H1 (cell line): ENCODE measurements around the gene GFOD1. TPM values are rescaled to one million over a fixed set of nuclear protein-coding genes. Genes with fewer than 3 reads are reported as not detected.

Source experiments
- CTCF ChIA-PET: fragments of 300-600 bp; sonication (Branson Sonifier 250); formaldehyde crosslinking; loops from one replicate; lab custom pipeline; 2021; ENCODE audit not compliant: partially characterized antibody; lab: Charles Lee
- POLR2A ChIA-PET: fragments of 300-600 bp; sonication (Branson Sonifier 250); formaldehyde crosslinking; loops from one replicate; lab custom pipeline; 2021; ENCODE audit warnings: inconsistent platforms; ENCODE audit not compliant: partially characterized antibody; lab: Charles Lee
- DNase-seq, 2 experiments: peaks; one replicate each; pipeline versions ENCODE4 v3.0.0 to v3.0.0-alpha.2; 2010 to 2022; ENCODE audit warnings: low spot score in 2 of 2, low read depth in 1 of 2, mixed read lengths in 1 of 2
- FAIRE-seq: peaks from 2 replicates; lab custom pipeline; 2011; peaks lifted over from hg19 to GRCh38; lab: Jason Lieb, UNC
- H2AFZ ChIP-seq: 2 replicates; pipeline ENCODE4 v1.8.1; 2012; ENCODE audit warnings: low read length, inconsistent platforms
- H2AK5ac ChIP-seq: 2 replicates; pipeline ENCODE4 v1.6.1; 2013; ENCODE audit warnings: low read depth, low read length
- H2BK120ac ChIP-seq: replicated peaks from 2 replicates; pipeline ENCODE3; 2013; ENCODE audit warnings: low read depth, low read length, inconsistent platforms
- H2BK12ac ChIP-seq: 2 replicates; pipeline ENCODE4 v1.6.1; 2013; ENCODE audit warnings: low read depth, low read length
- H2BK15ac ChIP-seq: 2 replicates; pipeline ENCODE4 v1.6.1; 2013; ENCODE audit warnings: low read length
- H2BK20ac ChIP-seq: 2 replicates; pipeline ENCODE4 v1.6.1; 2013; ENCODE audit warnings: low read length
- H2BK5ac ChIP-seq: 2 replicates; pipeline ENCODE4 v1.6.1; 2013; ENCODE audit warnings: low read depth, low read length
- H3K14ac ChIP-seq: 2 replicates; pipeline ENCODE4 v1.6.1; 2013; ENCODE audit warnings: inconsistent platforms; ENCODE audit not compliant: insufficient read length
- H3K18ac ChIP-seq: 2 replicates; pipeline ENCODE4 v1.6.1; 2013; ENCODE audit warnings: low read length; ENCODE audit errors: extremely low read depth
- H3K23ac ChIP-seq: 2 replicates; pipeline ENCODE4 v1.6.1; 2013; ENCODE audit warnings: inconsistent platforms; ENCODE audit not compliant: insufficient read length
- H3K23me2 ChIP-seq: 2 replicates; pipeline ENCODE4 v1.6.1; 2013; ENCODE audit warnings: low read depth, low read length
- H3K27ac ChIP-seq: 2 replicates; pipeline ENCODE4 v1.6.1; 2011; ENCODE audit warnings: low read depth, low read length, inconsistent platforms
- H3K27me3 ChIP-seq, 4 experiments: replicated peaks in 1 of 4; 1 replicate in 1 of 4; 2 replicates in 3 of 4; pipeline versions ENCODE4 v1.6.1 to v1.8.1; 2011 to 2013; ENCODE audit warnings: low read length in 3 of 4, mild to moderate bottlenecking in 3 of 4, inconsistent platforms in 2 of 4, mixed read lengths in 2 of 4, moderate library complexity in 1 of 4; ENCODE audit not compliant: control insufficient read depth in 3 of 4, insufficient read depth in 3 of 4; ENCODE audit errors: extremely low read depth in 1 of 4
- H3K36me3 ChIP-seq, 4 experiments: 2 replicates each; pipeline versions ENCODE4 v1.6.1 to v1.8.1; 2011 to 2013; ENCODE audit warnings: mild to moderate bottlenecking in 4 of 4, low read length in 3 of 4, moderate library complexity in 2 of 4, control low read depth in 1 of 4, inconsistent platforms in 1 of 4; ENCODE audit not compliant: insufficient read depth in 4 of 4, control insufficient read depth in 2 of 4
- H3K4ac ChIP-seq: replicated peaks from 2 replicates; pipeline ENCODE3; 2013; ENCODE audit warnings: low read length, low read depth, mixed read lengths, inconsistent platforms; ENCODE audit not compliant: insufficient read length
- H3K4me1 ChIP-seq, 4 experiments: replicated peaks in 1 of 4; 1 replicate in 1 of 4; 2 replicates in 3 of 4; pipeline versions ENCODE4 v1.6.1 to v1.8.1; 2011 to 2013; ENCODE audit warnings: low read length in 3 of 4, inconsistent platforms in 2 of 4, mixed read lengths in 1 of 4; ENCODE audit not compliant: insufficient read depth in 4 of 4, control insufficient read depth in 3 of 4
- H3K4me2 ChIP-seq, 2 experiments: 2 replicates each; pipeline versions ENCODE4 v1.6.1 to v1.8.1; 2011 to 2013; ENCODE audit warnings: low read depth in 2 of 2, low read length in 2 of 2, control low read depth in 1 of 2, inconsistent platforms in 1 of 2, mild to moderate bottlenecking in 1 of 2; ENCODE audit not compliant: insufficient read depth in 1 of 2
- H3K4me3 ChIP-seq, 4 experiments: fragments of 200-600, 300-600 bp in 1 of 4; sonication (generic), shearing (Covaris generic), sonication (Bioruptor Twin) in 1 of 4; 2 replicates each; pipeline versions ENCODE4 v1.5.1 to v1.8.1; 2011 to 2016; ENCODE audit warnings: low read length in 4 of 4, low read depth in 3 of 4, control low read depth in 2 of 4, inconsistent platforms in 2 of 4, mild to moderate bottlenecking in 2 of 4, mixed read lengths in 1 of 4, moderate library complexity in 1 of 4; ENCODE audit not compliant: insufficient read depth in 2 of 4; ENCODE audit errors: extremely low read depth in 1 of 4
- H3K56ac ChIP-seq: replicated peaks from 2 replicates; pipeline ENCODE3; 2013; ENCODE audit warnings: low read depth, mild to moderate bottlenecking, mixed read lengths, low read length, inconsistent platforms; ENCODE audit not compliant: insufficient read length
- H3K79me1 ChIP-seq: 2 replicates; pipeline ENCODE4 v1.6.1; 2013; ENCODE audit warnings: low read depth, low read length, control low read depth
- H3K79me2 ChIP-seq, 2 experiments: 2 replicates each; pipeline versions ENCODE4 v1.6.1 to v1.8.1; 2012 to 2013; ENCODE audit warnings: low read length in 2 of 2, mild to moderate bottlenecking in 2 of 2, inconsistent platforms in 1 of 2; ENCODE audit not compliant: insufficient read depth in 2 of 2, control insufficient read depth in 1 of 2
- H3K9ac ChIP-seq, 4 experiments: replicated peaks in 1 of 4; 1 replicate in 1 of 4; 2 replicates in 3 of 4; pipeline versions ENCODE4 v1.6.1 to v1.8.1; 2011 to 2013; ENCODE audit warnings: low read depth in 3 of 4, low read length in 3 of 4, control low read depth in 2 of 4, mild to moderate bottlenecking in 2 of 4, moderate library complexity in 2 of 4, inconsistent platforms in 1 of 4; ENCODE audit errors: extremely low read depth in 1 of 4
- H3K9me3 ChIP-seq, 2 experiments: 2 replicates each; pipeline versions ENCODE4 v1.6.1 to v1.8.1; 2012 to 2013; ENCODE audit warnings: mild to moderate bottlenecking in 2 of 2, moderate library complexity in 2 of 2, control low read depth in 1 of 2, inconsistent platforms in 1 of 2, low read depth in 1 of 2, low read length in 1 of 2, mixed read lengths in 1 of 2; ENCODE audit not compliant: insufficient read depth in 2 of 2
- H4K20me1 ChIP-seq, 2 experiments: replicated peaks in 1 of 2; 2 replicates each; pipeline versions ENCODE3 to v1.8.1; 2011 to 2013; ENCODE audit warnings: inconsistent platforms in 2 of 2, low read length in 2 of 2, mild to moderate bottlenecking in 1 of 2; ENCODE audit not compliant: insufficient read depth in 2 of 2, control insufficient read depth in 1 of 2
- H4K5ac ChIP-seq: 2 replicates; pipeline ENCODE4 v1.6.1; 2013; ENCODE audit warnings: low read length, low read depth, mixed read lengths, inconsistent platforms; ENCODE audit not compliant: insufficient read length
- H4K8ac ChIP-seq: 2 replicates; pipeline ENCODE4 v1.8.0; 2013; ENCODE audit warnings: mild to moderate bottlenecking, moderate library complexity, low read length, inconsistent platforms; ENCODE audit not compliant: insufficient read depth; ENCODE audit errors: extremely low read depth
- H4K91ac ChIP-seq: replicated peaks from 2 replicates; pipeline ENCODE3; 2013; ENCODE audit warnings: low read length, mixed read lengths, inconsistent platforms; ENCODE audit not compliant: insufficient read length
- CBX8 ChIP-seq: fragments of 300-800, 300-1000 bp; sonication (generic); IDR thresholded peaks from 2 replicates; pipeline ENCODE4 v1.7.1; 2016; ENCODE audit warnings: low read depth, low read length, borderline replicate concordance
- EGR1 ChIP-seq: IDR thresholded peaks from 2 replicates; pipeline ENCODE4 v1.6.1; 2011; ENCODE audit warnings: low read depth, low read length, borderline replicate concordance
- GTF2F1 ChIP-seq: IDR thresholded peaks from 2 replicates; pipeline ENCODE4 v1.6.1; 2012; ENCODE audit warnings: low read depth, low read length, improper control_type of control experiment, borderline replicate concordance
- HDAC6 ChIP-seq: IDR thresholded peaks from one replicate; pipeline ENCODE4 v1.7.1; 2012; ENCODE audit warnings: low read depth, mild to moderate bottlenecking, inconsistent platforms, low read length, moderate library complexity
- KDM1A ChIP-seq: fragments of 200-600, 300-600 bp; sonication (generic); IDR thresholded peaks from 2 replicates; pipeline ENCODE4 v1.7.1; 2016; ENCODE audit warnings: mild to moderate bottlenecking, low read length, borderline replicate concordance
- KDM4A ChIP-seq: IDR thresholded peaks from one replicate; pipeline ENCODE4 v1.7.1; 2012; ENCODE audit warnings: low read depth, mild to moderate bottlenecking, moderate library complexity, low read length, inconsistent platforms; ENCODE audit not compliant: severe bottlenecking
- KDM5A ChIP-seq: fragments of 200-600 bp; IDR thresholded peaks from 2 replicates; pipeline ENCODE4 v1.7.1; 2012; ENCODE audit warnings: mild to moderate bottlenecking, low read length, inconsistent platforms, mixed read lengths
- RAD21 ChIP-seq, 2 experiments: IDR thresholded peaks in 1 of 2; conservative IDR thresholded peaks in 1 of 2; 2 replicates each; pipeline ENCODE4 v1.6.1; 2011; ENCODE audit warnings: low read depth in 2 of 2, low read length in 2 of 2, improper control_type of control experiment in 1 of 2, inconsistent platforms in 1 of 2, mild to moderate bottlenecking in 1 of 2, moderate library complexity in 1 of 2
- SAP30 ChIP-seq: fragments of 300-600 bp; sonication (generic); IDR thresholded peaks from 2 replicates; pipeline ENCODE4 v1.7.1; 2012; ENCODE audit warnings: low read length, moderate library complexity, mild to moderate bottlenecking, inconsistent platforms; ENCODE audit not compliant: insufficient read depth, insufficient replicate concordance
- SIN3A ChIP-seq, 2 experiments: IDR thresholded peaks in 1 of 2; conservative IDR thresholded peaks in 1 of 2; 2 replicates each; pipeline ENCODE4 v1.6.1; 2011 to 2012; ENCODE audit warnings: low read length in 2 of 2, improper control_type of control experiment in 1 of 2, low read depth in 1 of 2, mild to moderate bottlenecking in 1 of 2
- SIRT6 ChIP-seq: IDR thresholded peaks from one replicate; pipeline ENCODE4 v1.7.1; 2012; ENCODE audit warnings: low read length, inconsistent platforms
- SP2 ChIP-seq: IDR thresholded peaks from 2 replicates; pipeline ENCODE4 v1.6.1; 2012; ENCODE audit warnings: mild to moderate bottlenecking, low read length, inconsistent platforms
- TEAD4 ChIP-seq: IDR thresholded peaks from 2 replicates; pipeline ENCODE4 v1.6.1; 2012; ENCODE audit warnings: low read depth, low read length, inconsistent platforms, mixed read lengths
- WGBS, 2 experiments: shearing (Covaris generic) in 1 of 2; methylation state at CpG; one replicate each; pipeline versions ENCODE4 v1.1.6 to v1.1.7; 2013 to 2015; ENCODE audit warnings: low lambda C conversion rate in 2 of 2, mixed read lengths in 2 of 2, inconsistent platforms in 1 of 2, low coverage in 1 of 2, missing lambda C conversion rate in 1 of 2; ENCODE audit not compliant: insufficient replicate concordance in 2 of 2, insufficient coverage in 1 of 2, insufficient read length in 1 of 2; ENCODE audit errors: extremely low coverage in 1 of 2, missing lambda C conversion rate in 1 of 2; 5-methylcytosine and 5-hydroxymethylcytosine counted together
- polyA plus RNA-seq, 7 experiments: library from polyadenylated mRNA; depleted of rRNA in 3 of 7; stranded (reverse) in 5 of 7; unstranded in 2 of 7; fragments of >200 nt in 5 of 7; fragments of 200-250 nt in 2 of 7; gene quantifications; 1 replicate in 5 of 7; 2 replicates in 1 of 7; 4 replicates in 1 of 7; pipeline versions ENCODE4 v1.2.1 to v1.2.3, GENCODE V29; 2011 to 2013; ENCODE audit warnings: missing spikeins in 2 of 7, mixed read lengths in 2 of 7
- total RNA-seq: library from RNA; stranded (reverse); fragmentation: NEBNext Ultra II Directional; extraction: Animal tissue kit (Norgen Biotek cat#: 25700); gene quantifications from 2 replicates; pipeline ENCODE4 v1.2.1, GENCODE V29; 2021
- TF ChIP-seq, protein P1 (sequence below): IDR thresholded peaks from 2 replicates; pipeline ENCODE4 v1.6.1; 2012; ENCODE audit warnings: inconsistent platforms

Gene GFOD1
- total and polyA plus RNA-seq, 2 of the 8 experiments (the other 6 are each of a cell fraction or from before 2014, with no cell fraction given) = 2.5 to 8.8 TPM

DNA sequence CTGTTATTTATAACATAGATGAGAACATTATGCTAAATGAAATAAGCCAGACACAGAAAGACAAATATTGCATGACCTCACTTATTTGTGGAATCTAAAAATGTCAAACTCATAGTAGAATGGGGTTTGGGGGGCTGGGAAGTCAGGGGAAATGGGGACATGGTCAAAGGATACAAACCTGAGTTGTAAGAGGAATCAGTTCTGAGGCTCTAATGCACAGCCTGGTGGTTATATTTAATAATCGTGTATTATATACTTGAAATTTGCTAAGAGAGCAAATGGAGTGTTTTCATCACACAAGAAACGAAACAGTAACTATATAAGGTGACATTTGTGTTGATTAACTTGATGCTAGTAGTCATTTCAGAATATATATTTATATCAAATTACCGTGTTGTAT is 40.8 kb upstream of the GFOD1 start:
- no peaks in the 10 kb centered on the region for H3K79me1 ChIP-seq
- no peak overlapping the region for H4K5ac ChIP-seq
- peaks cover 0 to 8% (median 3%) of the 10 kb centered on the region in 4 experiments; a peak in 4 of 7 replicates for H3K4me1 ChIP-seq
- 84% methylated on average over 3 of the region's 3 CpGs; no CpG with 5 or more reads in 1 of the 2 experiments for whole genome bisulfite sequencing, 2 experiments
- no peak overlapping the region for H2BK20ac ChIP-seq
- H3K79me2 ChIP-seq = no peaks in the 10 kb centered on the region
- FAIRE-seq = no peak
- no peak overlapping the region for H2BK5ac ChIP-seq
- no peaks in the 10 kb centered on the region for H3K27me3 ChIP-seq
- ChIA-PET POLR2A (no interaction called here), CTCF (interaction anchor here (1.0 to 1.3 kb wide), 3 partner anchors 10 to 45 kb away, joined by 3 to 8 read pairs (median 3); no protein-coding TSS in a partner anchor)
- no peak overlapping the region for H3K4ac ChIP-seq
- DNase-seq = no peak
- H3K9ac ChIP-seq = no peak overlapping the region
- no peaks in the 10 kb centered on the region for H3K23me2 ChIP-seq
- H3K9me3 ChIP-seq = no peaks in the 10 kb centered on the region
- no peak overlapping the region for H4K91ac ChIP-seq
- H3K27ac ChIP-seq = no peak overlapping the region
- no peak overlapping the region for H3K23ac ChIP-seq
- no peak overlapping the region for H2BK120ac ChIP-seq
- H3K14ac ChIP-seq = no peak overlapping the region
- no peak overlapping the region for H2BK12ac ChIP-seq
- H3K56ac ChIP-seq = no peak overlapping the region
- H4K20me1 ChIP-seq = no peaks in the 10 kb centered on the region
- H3K18ac ChIP-seq = no peak overlapping the region
- H3K4me3 ChIP-seq = no peak overlapping the region
- H2AK5ac ChIP-seq = no peak overlapping the region
- H2BK15ac ChIP-seq = no peak overlapping the region
- H3K4me2 ChIP-seq = no peak overlapping the region
- H2AFZ ChIP-seq = no peak overlapping the region
- no peaks in the 10 kb centered on the region for H3K36me3 ChIP-seq
- no peak overlapping the region for H4K8ac ChIP-seq
- TF ChIP-seq EGR1 = no peak
- TF ChIP-seq, protein P1, sequence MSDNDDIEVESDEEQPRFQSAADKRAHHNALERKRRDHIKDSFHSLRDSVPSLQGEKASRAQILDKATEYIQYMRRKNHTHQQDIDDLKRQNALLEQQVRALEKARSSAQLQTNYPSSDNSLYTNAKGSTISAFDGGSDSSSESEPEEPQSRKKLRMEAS = no peak
- no peak for TF ChIP-seq HDAC6
- TF ChIP-seq GTF2F1 = no peak
- no peak for TF ChIP-seq KDM1A
- TF ChIP-seq SIRT6 = no peak
- no peak for TF ChIP-seq TEAD4
- no peak for TF ChIP-seq SP2
- TF ChIP-seq KDM4A = no peak
- no peak for TF ChIP-seq SAP30
- no peak for TF ChIP-seq RAD21 (IDR thresholded peaks at IDR 0.05 in 1 of 2, conservative IDR thresholded peaks at IDR 0.05 in 1 of 2; ENCODE audit: low read depth in 2 of 2, low read length in 2 of 2)
- no peak for TF ChIP-seq KDM5A
- TF ChIP-seq SIN3A (conservative IDR thresholded peaks at IDR 0.05 in 1 of 2, IDR thresholded peaks at IDR 0.05 in 1 of 2; ENCODE audit: low read depth in 1 of 2, low read length in 2 of 2) = no peak
- no peak for TF ChIP-seq CBX8
